ENCODE measurements around the gene KHDRBS2.

KHDRBS2 gene

GRCh38 chr6:62175195-62175594 is 110.8 kb downstream of the KHDRBS2 start:
- Histone ChIP-seq H3F3A (ENCODE audit: insufficient read depth) (no peaks in the 10 kb centered on the region), H3K79me2 (ENCODE audit: insufficient read depth, low read length) (no peaks in the 10 kb centered on the region), H3K9ac (ENCODE audit: low read length) (no peak overlapping the region), H3K9me2 (replicated peaks; ENCODE audit: insufficient read depth, low read length) (no peaks in the 10 kb centered on the region), H3K27me3 (ENCODE audit: low read length) (no peaks in the 10 kb centered on the region), H3K9me3 (ENCODE audit: insufficient read depth, low read length) (no peaks in the 10 kb centered on the region), H3K27ac (ENCODE audit: low read depth, low read length) (no peak overlapping the region), H4K20me1 (ENCODE audit: low read depth, low read length) (no peaks in the 10 kb centered on the region), H3K4me2 (ENCODE audit: low read depth, low read length, poor library complexity, severe bottlenecking) (no peak overlapping the region), H3K4me3 (ENCODE audit: insufficient read depth, low read length, poor library complexity, severe bottlenecking) (no peak overlapping the region), H2AFZ (ENCODE audit: low read depth, low read length, severe bottlenecking) (no peak overlapping the region), H3K36me3 (ENCODE audit: low read length) (no peaks in the 10 kb centered on the region)
- TF ChIP-seq CTCF (IDR thresholded peaks at IDR 0.05; ENCODE audit: insufficient read depth, low read length, poor library complexity, severe bottlenecking) (no peak), EZH2phosphoT487 (conservative IDR thresholded peaks at IDR 0.05; ENCODE audit: low read length) (no peak)

GRCh38 chr6:62174548-62174947 is 111.5 kb downstream of the KHDRBS2 start:
- no peaks in the 10 kb centered on the region for H3K79me2 ChIP-seq (ENCODE audit: insufficient read depth, low read length)
- no peaks in the 10 kb centered on the region for H3F3A ChIP-seq (ENCODE audit: insufficient read depth)
- H3K27ac ChIP-seq (ENCODE audit: low read depth, low read length): no peak overlapping the region
- H3K4me2 ChIP-seq (ENCODE audit: low read depth, low read length, poor library complexity, severe bottlenecking): no peak overlapping the region
- no peak overlapping the region for H3K9ac ChIP-seq (ENCODE audit: low read length)
- no peak overlapping the region for H3K4me3 ChIP-seq (ENCODE audit: insufficient read depth, low read length, poor library complexity, severe bottlenecking)
- no peak overlapping the region for H2AFZ ChIP-seq (ENCODE audit: low read depth, low read length, severe bottlenecking)
- no peaks in the 10 kb centered on the region for H3K9me2 ChIP-seq (replicated peaks; ENCODE audit: insufficient read depth, low read length)
- H3K36me3 ChIP-seq (ENCODE audit: low read length): no peaks in the 10 kb centered on the region
- H3K27me3 ChIP-seq (ENCODE audit: low read length): no peaks in the 10 kb centered on the region
- no peaks in the 10 kb centered on the region for H4K20me1 ChIP-seq (ENCODE audit: low read depth, low read length)
- H3K9me3 ChIP-seq (ENCODE audit: insufficient read depth, low read length): no peaks in the 10 kb centered on the region
- TF ChIP-seq EZH2phosphoT487 (conservative IDR thresholded peaks at IDR 0.05; ENCODE audit: low read length) (no peak), CTCF (IDR thresholded peaks at IDR 0.05; ENCODE audit: insufficient read depth, low read length, poor library complexity, severe bottlenecking) (no peak)

- H3K27ac ChIP-seq (ENCODE audit: low read depth, low read length): no peak overlapping the region
- no peak overlapping the region for H2AFZ ChIP-seq (ENCODE audit: low read depth, low read length, severe bottlenecking)
- no peaks in the 10 kb centered on the region for H3K79me2 ChIP-seq (ENCODE audit: insufficient read depth, low read length)
- no peaks in the 10 kb centered on the region for H3K27me3 ChIP-seq (ENCODE audit: low read length)
- H3K9ac ChIP-seq (ENCODE audit: low read length): no peak overlapping the region
- H3K36me3 ChIP-seq (ENCODE audit: low read length): no peaks in the 10 kb centered on the region
- H3K9me3 ChIP-seq (ENCODE audit: insufficient read depth, low read length): no peaks in the 10 kb centered on the region
- no peak for TF ChIP-seq EZH2phosphoT487 (conservative IDR thresholded peaks at IDR 0.05; ENCODE audit: low read length)
- no peak for TF ChIP-seq CTCF (IDR thresholded peaks at IDR 0.05; ENCODE audit: insufficient read depth, low read length, poor library complexity, severe bottlenecking)
- no peak overlapping the region for H3K4me3 ChIP-seq (ENCODE audit: insufficient read depth, low read length, poor library complexity, severe bottlenecking)
- no peaks in the 10 kb centered on the region for H3K9me2 ChIP-seq (replicated peaks; ENCODE audit: insufficient read depth, low read length)
- H3K4me2 ChIP-seq (ENCODE audit: low read depth, low read length, poor library complexity, severe bottlenecking): no peak overlapping the region
- no peaks in the 10 kb centered on the region for H4K20me1 ChIP-seq (ENCODE audit: low read depth, low read length)
- no peaks in the 10 kb centered on the region for H3F3A ChIP-seq (ENCODE audit: insufficient read depth)
Observed at GRCh38 chr6:62167736-62168135, 118.3 kb downstream of the KHDRBS2 start.
